ENCODE results near the gene GLYR1.

Gene GLYR1

GRCh38 chr16:4868535-4868934 lies 21.4 kb upstream of the GLYR1 start:
- TF ChIP-seq SIN3A (IDR thresholded peaks at IDR 0.05; ENCODE audit: borderline replicate concordance, insufficient read depth, low read length) (no peak), POLR2AphosphoS5 (IDR thresholded peaks at IDR 0.05; ENCODE audit: low read depth, low read length) (no peak), FOXP2 (optimal IDR thresholded peaks at IDR 0.05; ENCODE audit: borderline replicate concordance, extremely low read depth, extremely low read length, insufficient read depth) (no peak), TAF1 (IDR thresholded peaks at IDR 0.05; ENCODE audit: borderline replicate concordance, insufficient read depth, low read length) (no peak), REST (IDR thresholded peaks at IDR 0.05; ENCODE audit: insufficient read depth in 1 of 2, low read depth in 2 of 2, low read length in 2 of 2) (no peak)

- TF ChIP-seq TAF1 (IDR thresholded peaks at IDR 0.05; ENCODE audit: borderline replicate concordance, insufficient read depth, low read length) (no peak), SIN3A (IDR thresholded peaks at IDR 0.05; ENCODE audit: borderline replicate concordance, insufficient read depth, low read length) (no peak), REST (IDR thresholded peaks at IDR 0.05; ENCODE audit: insufficient read depth in 1 of 2, low read depth in 2 of 2, low read length in 2 of 2) (no peak), FOXP2 (optimal IDR thresholded peaks at IDR 0.05; ENCODE audit: borderline replicate concordance, extremely low read depth, extremely low read length, insufficient read depth) (no peak), POLR2AphosphoS5 (IDR thresholded peaks at IDR 0.05; ENCODE audit: low read depth, low read length) (no peak)
Measured at GRCh38 chr16:4868026-4868425, 20.9 kb upstream of the GLYR1 start.

- no peak for TF ChIP-seq POLR2AphosphoS5 (IDR thresholded peaks at IDR 0.05; ENCODE audit: low read depth, low read length)
- TF ChIP-seq REST (IDR thresholded peaks at IDR 0.05; ENCODE audit: insufficient read depth in 1 of 2, low read depth in 2 of 2, low read length in 2 of 2), result no peak
- TF ChIP-seq TAF1 (IDR thresholded peaks at IDR 0.05; ENCODE audit: borderline replicate concordance, insufficient read depth, low read length), result no peak
- TF ChIP-seq SIN3A (IDR thresholded peaks at IDR 0.05; ENCODE audit: borderline replicate concordance, insufficient read depth, low read length), result no peak
- no peak for TF ChIP-seq FOXP2 (optimal IDR thresholded peaks at IDR 0.05; ENCODE audit: borderline replicate concordance, extremely low read depth, extremely low read length, insufficient read depth)
Measured at GRCh38 chr16:4866586-4866985, 19.5 kb upstream of the GLYR1 start.

DNA sequence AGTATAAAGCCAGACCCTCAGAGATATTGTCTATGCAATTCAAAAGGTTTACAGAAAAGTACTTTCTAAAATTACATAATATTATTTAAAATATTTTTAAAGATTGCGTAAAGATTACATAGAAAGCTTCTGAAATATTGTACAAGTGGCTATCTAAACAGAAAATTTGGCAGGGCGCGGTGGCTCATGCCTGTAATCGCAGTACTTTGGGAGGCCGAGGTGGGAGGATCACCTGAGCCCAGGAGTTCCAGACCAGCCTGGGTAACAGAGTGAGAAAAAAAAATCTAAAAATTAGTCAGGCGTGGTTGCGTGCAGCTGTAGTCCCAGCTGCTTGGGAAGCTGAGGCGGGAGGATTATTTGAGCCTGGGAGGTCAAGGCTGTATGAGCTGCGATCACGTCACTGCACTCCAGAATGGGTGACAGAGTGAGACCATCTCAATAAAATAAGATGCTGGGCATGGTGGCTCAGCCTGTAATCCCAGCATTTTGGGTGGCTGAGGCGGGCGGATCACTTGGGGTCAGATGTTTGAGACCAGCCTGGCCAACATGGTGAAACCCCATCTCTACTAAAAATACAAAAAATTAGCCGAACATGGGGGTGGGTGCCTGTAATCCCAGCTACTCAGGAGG lies 18.3 kb upstream of the GLYR1 start:
- no peak for TF ChIP-seq FOXP2 (optimal IDR thresholded peaks at IDR 0.05; ENCODE audit: borderline replicate concordance, extremely low read depth, extremely low read length, insufficient read depth)
- TF ChIP-seq SIN3A (IDR thresholded peaks at IDR 0.05; ENCODE audit: borderline replicate concordance, insufficient read depth, low read length), result no peak
- TF ChIP-seq REST (IDR thresholded peaks at IDR 0.05; ENCODE audit: insufficient read depth in 1 of 2, low read depth in 2 of 2, low read length in 2 of 2), result no peak
- no peak for TF ChIP-seq TAF1 (IDR thresholded peaks at IDR 0.05; ENCODE audit: borderline replicate concordance, insufficient read depth, low read length)
- no peak for TF ChIP-seq POLR2AphosphoS5 (IDR thresholded peaks at IDR 0.05; ENCODE audit: low read depth, low read length)
